Measurements from ENCODE around the gene COA7.

- no peak for TF ChIP-seq POLR2A (IDR thresholded peaks at IDR 0.05)
- no peak for TF ChIP-seq CTCF (IDR thresholded peaks at IDR 0.05 in 4 of 5, conservative IDR thresholded peaks at IDR 0.05 in 1 of 5)
Observed at GRCh38 chr1:52706136-52706670, 8.1 kb upstream of the COA7 start.

All from gastrocnemius medialis (tissue), 4 donors.